WTC11 (cell line): ENCODE data around the gene HMGB2. TPM values are rescaled to one million over a fixed set of nuclear protein-coding genes. Genes with fewer than 3 reads are reported as not detected.

ENCODE experiments used
- ATAC-seq: fragments of 200-7000 bp; cut with Tn5 transposase; 2 replicates; pipeline ENCODE4 v1.10.0; 2021; ENCODE audit warnings: mild to moderate bottlenecking, moderate library complexity
- CTCF ChIA-PET: fragments of 300-600 bp; sonication (Branson Sonifier 250); formaldehyde crosslinking; loops from one replicate; lab custom pipeline; 2021; ENCODE audit warnings: antibody characterized with exemption; lab: Charles Lee
- POLR2A ChIA-PET: fragments of 350-600 bp; sonication (Branson Sonifier 250); formaldehyde crosslinking; loops from one replicate; lab custom pipeline; 2021; ENCODE audit warnings: antibody characterized with exemption; lab: Charles Lee
- DNase-seq: peaks from one replicate; pipeline ENCODE4 v3.0.0; 2021; ENCODE audit warnings: low spot score
- H3K27ac Mint-ChIP-seq: 2 replicates; pipeline ENCODE4 v1.8.0; 2021; ENCODE audit warnings: mixed read lengths
- H3K27me3 Mint-ChIP-seq: 2 replicates; pipeline ENCODE4 v1.8.0; 2021; ENCODE audit warnings: low read depth, mild to moderate bottlenecking, moderate library complexity, mixed read lengths
- H3K36me3 Mint-ChIP-seq: 2 replicates; pipeline ENCODE4 v1.8.0; 2021; ENCODE audit warnings: mixed read lengths
- H3K4me1 Mint-ChIP-seq: 2 replicates; pipeline ENCODE4 v1.8.0; 2022; ENCODE audit warnings: mixed read lengths
- H3K4me3 Mint-ChIP-seq: 2 replicates; pipeline ENCODE4 v1.8.0; 2021; ENCODE audit warnings: mild to moderate bottlenecking, moderate library complexity, mixed read lengths
- H3K9me3 Mint-ChIP-seq: 2 replicates; pipeline ENCODE4 v1.8.0; 2021; ENCODE audit warnings: mixed read lengths
- AFF4 ChIP-seq: sonication (generic); formaldehyde crosslinking; IDR thresholded peaks from 2 replicates; pipeline ENCODE4 v1.8.1; 2023; ENCODE audit warnings: mild to moderate bottlenecking, missing genetic modification reagents, borderline replicate concordance
- CBFB ChIP-seq: sonication (generic); formaldehyde crosslinking; IDR thresholded peaks from 2 replicates; pipeline ENCODE4 v1.8.1; 2022; ENCODE audit warnings: mild to moderate bottlenecking, low read depth, missing genetic modification reagents
- CREB1 ChIP-seq: sonication (generic); formaldehyde crosslinking; IDR thresholded peaks from 2 replicates; pipeline ENCODE4 v1.8.0; 2023; ENCODE audit warnings: mild to moderate bottlenecking, missing genetic modification reagents
- CTCF ChIP-seq: fragments of 200-600 bp; IDR thresholded peaks from 2 replicates; pipeline ENCODE4 v1.8.0; 2022; ENCODE audit warnings: antibody characterized with exemption
- NFE2L1 ChIP-seq: sonication (generic); formaldehyde crosslinking; IDR thresholded peaks from 2 replicates; pipeline ENCODE4 v1.8.1; 2023; ENCODE audit warnings: missing genetic modification reagents
- TP53 ChIP-seq: sonication (generic); formaldehyde crosslinking; IDR thresholded peaks from 2 replicates; pipeline ENCODE4 v1.8.1; 2023; ENCODE audit warnings: mild to moderate bottlenecking, missing genetic modification reagents
- ZNF317 ChIP-seq: sonication (generic); formaldehyde crosslinking; IDR thresholded peaks from 2 replicates; pipeline ENCODE4 v1.8.1; 2023; ENCODE audit warnings: low read depth, mild to moderate bottlenecking, moderate library complexity, missing genetic modification reagents, borderline replicate concordance
- ZNF532 ChIP-seq: fragments of 250-450 bp; sonication (Bioruptor Pico); IDR thresholded peaks from 2 replicates; pipeline ENCODE4 v1.9.0; 2021; ENCODE audit warnings: mild to moderate bottlenecking, borderline replicate concordance
- ZSCAN18 ChIP-seq: fragments of 250-450 bp; sonication (Bioruptor Pico); IDR thresholded peaks from 2 replicates; pipeline ENCODE4 v2.1.2; 2022; ENCODE audit warnings: mild to moderate bottlenecking, moderate library complexity
- total RNA-seq: library from RNA; stranded (reverse); gene quantifications from 3 replicates; pipeline ENCODE4 v1.2.3, GENCODE V29; 2021
- TF ChIP-seq, protein P1 (sequence below): sonication (generic); formaldehyde crosslinking; IDR thresholded peaks from 2 replicates; pipeline ENCODE4 v1.8.1; 2022; ENCODE audit warnings: low read depth, missing genetic modification reagents, borderline replicate concordance
- TF ChIP-seq, protein P2 (sequence below): fragments of 250-450 bp; sonication (Bioruptor Pico); IDR thresholded peaks from 2 replicates; pipeline ENCODE4 v1.9.0; 2021; ENCODE audit warnings: mild to moderate bottlenecking

The HMGB2 gene
- total RNA-seq, 1 experiment from 2014 or later, result 279 TPM

- TF ChIP-seq ZSCAN18 (CRISPR knock-in tag) (no peak), CREB1 (CRISPR knock-in tag) (no peak)
- TF ChIP-seq, all 79 proteins: peak for 0
Measured at GRCh38 chr4:173357939-173358338, 23.8 kb upstream of the HMGB2 start (continued).

GRCh38 chr4:173347467-173347866, 13.3 kb upstream of the HMGB2 start:
- ChIA-PET POLR2A (no interaction called here), CTCF (interaction anchor here (1.3 kb wide), 1 partner anchor 46 kb away, joined by 4 read pairs; no protein-coding TSS in a partner anchor)
- Mint-ChIP-seq H3K9me3 (peaks cover 4% of the 10 kb centered on the region; the same call in 1 of the 2 replicates), H3K27ac (no peak overlapping the region), H3K4me1 (peaks cover 30% of the 10 kb centered on the region), H3K27me3 (no peaks in the 10 kb centered on the region), H3K4me3 (no peak overlapping the region), H3K36me3 (0 out of 2 replicates have a peak, but pooled peaks cover 3% of the 10 kb centered on the region)
- ATAC-seq, result no peak
- TF ChIP-seq CBFB (CRISPR knock-in tag), result no peak
- TF ChIP-seq, protein P1, sequence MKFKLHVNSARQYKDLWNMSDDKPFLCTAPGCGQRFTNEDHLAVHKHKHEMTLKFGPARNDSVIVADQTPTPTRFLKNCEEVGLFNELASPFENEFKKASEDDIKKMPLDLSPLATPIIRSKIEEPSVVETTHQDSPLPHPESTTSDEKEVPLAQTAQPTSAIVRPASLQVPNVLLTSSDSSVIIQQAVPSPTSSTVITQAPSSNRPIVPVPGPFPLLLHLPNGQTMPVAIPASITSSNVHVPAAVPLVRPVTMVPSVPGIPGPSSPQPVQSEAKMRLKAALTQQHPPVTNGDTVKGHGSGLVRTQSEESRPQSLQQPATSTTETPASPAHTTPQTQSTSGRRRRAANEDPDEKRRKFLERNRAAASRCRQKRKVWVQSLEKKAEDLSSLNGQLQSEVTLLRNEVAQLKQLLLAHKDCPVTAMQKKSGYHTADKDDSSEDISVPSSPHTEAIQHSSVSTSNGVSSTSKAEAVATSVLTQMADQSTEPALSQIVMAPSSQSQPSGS (CRISPR knock-in tag), result no peak
- TF ChIP-seq TP53 (CRISPR knock-in tag), result no peak
- no peak for TF ChIP-seq AFF4 (CRISPR knock-in tag)
- TF ChIP-seq, protein P2, sequence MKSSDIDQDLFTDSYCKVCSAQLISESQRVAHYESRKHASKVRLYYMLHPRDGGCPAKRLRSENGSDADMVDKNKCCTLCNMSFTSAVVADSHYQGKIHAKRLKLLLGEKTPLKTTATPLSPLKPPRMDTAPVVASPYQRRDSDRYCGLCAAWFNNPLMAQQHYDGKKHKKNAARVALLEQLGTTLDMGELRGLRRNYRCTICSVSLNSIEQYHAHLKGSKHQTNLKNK (CRISPR knock-in tag), result no peak
- peak; percentile 71; the same call in 1 of the 2 replicates for TF ChIP-seq ZNF317 (CRISPR knock-in tag)
- no peak for TF ChIP-seq CTCF
- TF ChIP-seq NFE2L1, result no peak
- no peak for TF ChIP-seq ZNF532
- DNase-seq, result no peak
